HepG2 (cell line): ENCODE results near the gene AK9. TPM values are rescaled to one million over a fixed set of nuclear protein-coding genes. Genes with fewer than 3 reads are reported as not detected.

Experiments used
- ATAC-seq: fragments of 200-7000 bp; cut with Tn5 transposase; 3 replicates; pipeline ENCODE4 v1.9.1; 2020; ENCODE audit warnings: mild to moderate bottlenecking, moderate library complexity
- BruUV-seq: library from RNA; stranded (reverse); fragments of 400-500 nt; replicated peaks from 2 replicates; lab custom pipeline; 2021; lab: Mats Ljungman, UMichigan
- CTCF ChIA-PET: fragments of 300-600 bp; formaldehyde crosslinking; extraction: SDS; loops from one replicate; lab custom pipeline; 2021; ENCODE audit warnings: low total read pairs, inconsistent platforms, low intra/inter-chr PET ratio; lab: Yijun Ruan, JAX
- POLR2A ChIA-PET: fragments of 350-600 bp; sonication (Branson Sonifier 250); formaldehyde crosslinking; loops from one replicate; lab custom pipeline; 2020; ENCODE audit warnings: antibody characterized with exemption, inconsistent platforms; lab: Yijun Ruan, JAX
- DNase-seq: peaks from one replicate; pipeline ENCODE4 v3.0.0-alpha.2; 2015; ENCODE audit warnings: low spot score
- FAIRE-seq: peaks from 3 replicates; lab custom pipeline; 2011; peaks lifted over from hg19 to GRCh38; lab: Jason Lieb, UNC
- H2AFZ ChIP-seq: one replicate; pipeline ENCODE4 v1.6.1; 2011; ENCODE audit warnings: low read length, inconsistent platforms
- H3K27ac ChIP-seq: fragments of 300-600 bp; 3 replicates; pipeline ENCODE4 v1.8.0; 2011; ENCODE audit warnings: mixed run types, mild to moderate bottlenecking, mixed read lengths, low read length, inconsistent platforms; ENCODE audit not compliant: insufficient read depth; ENCODE audit errors: extremely low read length
- H3K27me3 ChIP-seq, 2 experiments: fragments of 200-600 bp in 1 of 2; 2 replicates in 1 of 2; 3 replicates in 1 of 2; pipeline versions ENCODE4 v1.6.0 to v1.8.0; 2011; ENCODE audit warnings: low read length in 2 of 2, mild to moderate bottlenecking in 2 of 2, moderate library complexity in 2 of 2, inconsistent platforms in 1 of 2; ENCODE audit not compliant: insufficient read depth in 2 of 2, control insufficient read depth in 1 of 2
- H3K36me3 ChIP-seq, 2 experiments: fragments of 200-600 bp in 1 of 2; replicated peaks in 1 of 2; 2 replicates in 1 of 2; 3 replicates in 1 of 2; pipeline versions ENCODE4 v1.5.1 to v1.8.0; 2011; ENCODE audit warnings: low read length in 2 of 2, inconsistent platforms in 1 of 2; ENCODE audit not compliant: insufficient read depth in 2 of 2, control insufficient read depth in 1 of 2
- H3K4me1 ChIP-seq: 2 replicates; pipeline ENCODE4 v1.5.1; 2012; ENCODE audit warnings: low read length, inconsistent platforms; ENCODE audit not compliant: insufficient read depth
- H3K4me2 ChIP-seq: 2 replicates; pipeline ENCODE4 v1.6.0; 2011; ENCODE audit warnings: low read depth, low read length, inconsistent platforms
- H3K4me3 ChIP-seq, 3 experiments: fragments of 200-600 bp in 1 of 3; sonication (generic), shearing (Covaris generic) in 1 of 3; replicated peaks in 1 of 3; 2 replicates each; pipeline ENCODE4 v1.5.1; 2011 to 2016; ENCODE audit warnings: low read length in 3 of 3, inconsistent platforms in 2 of 3, low read depth in 2 of 3, mild to moderate bottlenecking in 2 of 3, control low read depth in 1 of 3, mixed read lengths in 1 of 3; ENCODE audit not compliant: insufficient read depth in 1 of 3
- H3K79me2 ChIP-seq: one replicate; pipeline ENCODE4 v1.6.1; 2011; ENCODE audit warnings: low read length, inconsistent platforms; ENCODE audit not compliant: insufficient read depth
- H3K9ac ChIP-seq: 2 replicates; pipeline ENCODE4 v1.6.0; 2011; ENCODE audit warnings: mild to moderate bottlenecking, low read depth, low read length, inconsistent platforms; ENCODE audit not compliant: insufficient read depth
- H3K9me3 ChIP-seq: 2 replicates; pipeline ENCODE4 v1.5.1; 2012; ENCODE audit warnings: mild to moderate bottlenecking, low read length
- H4K20me1 ChIP-seq: 2 replicates; pipeline ENCODE4 v1.6.0; 2011; ENCODE audit warnings: inconsistent platforms, mild to moderate bottlenecking, low read length, moderate library complexity; ENCODE audit not compliant: insufficient read depth
- AFF4 ChIP-seq: sonication (generic); formaldehyde crosslinking; IDR thresholded peaks from 2 replicates; pipeline ENCODE4 v1.4.0; 2020; ENCODE audit warnings: missing genetic modification reagents
- ATF7-NPFF ChIP-seq: sonication (generic); formaldehyde crosslinking; IDR thresholded peaks from 2 replicates; pipeline ENCODE4 v1.8.1; 2023; ENCODE audit warnings: mild to moderate bottlenecking, low read depth, missing genetic modification reagents, moderate library complexity
- GFI1 ChIP-seq: sonication (generic); formaldehyde crosslinking; IDR thresholded peaks from 2 replicates; pipeline ENCODE4 v1.5.0; 2020; ENCODE audit warnings: missing genetic modification reagents, mild to moderate bottlenecking, borderline replicate concordance
- TCF7 ChIP-seq: sonication (generic); IDR thresholded peaks from 2 replicates; pipeline ENCODE4 v1.6.1; 2016; ENCODE audit warnings: antibody characterized with exemption, low read depth
- ZNF121 ChIP-seq: sonication (generic); formaldehyde crosslinking; IDR thresholded peaks from 2 replicates; pipeline ENCODE4 v1.5.0; 2020; ENCODE audit warnings: mild to moderate bottlenecking, missing genetic modification reagents
- ZNF224 ChIP-seq: sonication (generic); formaldehyde crosslinking; IDR thresholded peaks from 2 replicates; pipeline ENCODE4 v1.5.0; 2020; ENCODE audit warnings: mild to moderate bottlenecking, missing genetic modification reagents
- ZNF619 ChIP-seq: sonication (generic); formaldehyde crosslinking; IDR thresholded peaks from 2 replicates; pipeline ENCODE4 v1.4.0; 2020; ENCODE audit warnings: mild to moderate bottlenecking, missing genetic modification reagents
- ZSCAN25 ChIP-seq: sonication (generic); formaldehyde crosslinking; IDR thresholded peaks from 2 replicates; pipeline ENCODE4 v1.8.0; 2022; ENCODE audit warnings: mild to moderate bottlenecking, missing genetic modification reagents
- WGBS: methylation state at CpG from one replicate; pipeline ENCODE4 v1.1.6; 2017; ENCODE audit warnings: low lambda C conversion rate; 5-methylcytosine and 5-hydroxymethylcytosine counted together
- in situ Hi-C: cut with HindIII; loops from 2 replicates; pipeline ENCODE4 v1.10.0; 2017; ENCODE audit warnings: low pct_unique_long_range_greater_than_20kb; ENCODE audit not compliant: extremely low pct_ligation_motif_present
- intact Hi-C: fragments of 100-400 bp; cut with micrococcal nuclease; formaldehyde crosslinking; loops from one replicate; pipeline ENCODE4 v1.10.0; 2022; ENCODE audit not compliant: unreplicated experiment
- polyA plus RNA-seq, 8 experiments: library from polyadenylated mRNA; depleted of rRNA in 3 of 8; stranded (reverse) in 7 of 8; unstranded in 1 of 8; fragments of >200 nt; fragmentation: Illumina TruSeq in 4 of 8; extraction: Trizol in 4 of 8; gene quantifications; 2 replicates each; pipeline versions ENCODE4 v1.2.1 to v1.2.3, GENCODE V29; 2011 to 2016; ENCODE audit warnings: low read depth in 4 of 8, missing spikeins in 1 of 8, mixed read lengths in 1 of 8; ENCODE audit not compliant: insufficient read depth in 1 of 8
- total RNA-seq, 5 experiments: library from RNA; depleted of rRNA; stranded (reverse); fragments of >200 nt; fragmentation: Illumina TruSeq; extraction: Trizol; gene quantifications; 2 replicates each; pipeline ENCODE4 v1.2.3, GENCODE V29; 2016; ENCODE audit warnings: low read depth in 1 of 5
- TF ChIP-seq, protein P1 (sequence below): sonication (generic); formaldehyde crosslinking; IDR thresholded peaks from 2 replicates; pipeline ENCODE4 v1.4.0; 2020; ENCODE audit warnings: mild to moderate bottlenecking, missing genetic modification reagents

AK9 gene
- total and polyA plus RNA-seq, 2 of the 13 experiments (the other 11 are each of a cell fraction or from before 2014, with no cell fraction given): 3.2 to 4.8 TPM

- Histone ChIP-seq H2AFZ (no peak overlapping the region), H3K36me3 (no peaks in the 10 kb centered on the region), H3K27me3 (no peaks in the 10 kb centered on the region), H3K9me3 (no peaks in the 10 kb centered on the region), H3K79me2 (no peaks in the 10 kb centered on the region), H3K9ac (no peak overlapping the region), H3K4me2 (no peak overlapping the region), H3K4me1 (no peaks in the 10 kb centered on the region), H4K20me1 (no peaks in the 10 kb centered on the region), H3K27ac (no peak overlapping the region), H3K4me3 (no peak overlapping the region)
- 100% methylated on average over 1 of the region's 1 CpG for WGBS
- DNase-seq (no peak), FAIRE-seq (no peak), ATAC-seq (no peak)
- ChIA-PET CTCF (no interaction called here), POLR2A (no interaction called here)
- no TSS peak for BruUV-seq
- in situ Hi-C loops (loop anchor here (5.0 kb wide), 1 partner anchor 318 kb away; no protein-coding TSS in a partner anchor), intact Hi-C loops (no loop called here)
- TF ChIP-seq ZNF121 (no peak), TCF7 (no peak), ZSCAN25 (CRISPR knock-in tag) (no peak), ZNF224 (no peak), ATF7-NPFF (CRISPR knock-in tag) (no peak), GFI1 (no peak), ZNF619 (no peak), AFF4 (CRISPR knock-in tag) (no peak)
- TF ChIP-seq, protein P1, sequence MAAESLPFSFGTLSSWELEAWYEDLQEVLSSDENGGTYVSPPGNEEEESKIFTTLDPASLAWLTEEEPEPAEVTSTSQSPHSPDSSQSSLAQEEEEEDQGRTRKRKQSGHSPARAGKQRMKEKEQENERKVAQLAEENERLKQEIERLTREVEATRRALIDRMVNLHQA (CRISPR knock-in tag): no peak
Observed at GRCh38 chr6:109714611-109715010, 23.6 kb upstream of the AK9 start.
